C4-2B (cell line): ENCODE measurements around the gene IFI16.

Experiments used
- CTCF ChIP-seq: fragments of 450-650 bp; conservative IDR thresholded peaks from 2 replicates; pipeline ENCODE4 v1.5.1; 2017; ENCODE audit warnings: mild to moderate bottlenecking
- ZFX ChIP-seq: fragments of 450-650 bp; IDR thresholded peaks from 2 replicates; pipeline ENCODE4 v1.6.1; 2017

GRCh38 chr1:158969855-158970254 is 39.9 kb upstream of the IFI16 start:
- TF ChIP-seq CTCF (no peak), ZFX (no peak)
